Kidney (tissue), 14 donors: ENCODE measurements around the gene CARD11. TPM values are rescaled to one million over a fixed set of nuclear protein-coding genes. Genes with fewer than 3 reads are reported as not detected.

Experiments
- DNase-seq, 5 donors: peaks; one replicate each; pipeline ENCODE4 v3.0.0-alpha.2; 2013 to 2020
- FAIRE-seq: peaks from 2 replicates; lab custom pipeline; 2012; peaks lifted over from hg19 to GRCh38; lab: Jason Lieb, UNC
- H3K27ac ChIP-seq, 2 donors: one replicate each; pipeline ENCODE4 v1.7.0; 2013; ENCODE audit warnings: low read depth in 2 of 2, low read length in 2 of 2, inconsistent platforms in 1 of 2
- H3K27me3 ChIP-seq: one replicate; pipeline ENCODE4 v1.7.1; 2013; ENCODE audit warnings: low read length, inconsistent platforms; ENCODE audit not compliant: control insufficient read depth, insufficient read depth
- H3K36me3 ChIP-seq, 3 donors: one replicate each; pipeline versions ENCODE4 v1.7.0 to v1.7.1; 2013; ENCODE audit warnings: low read length in 3 of 3, control low read depth in 1 of 3, inconsistent platforms in 1 of 3; ENCODE audit not compliant: insufficient read depth in 3 of 3, control insufficient read depth in 2 of 3
- H3K4me1 ChIP-seq, 3 donors: one replicate each; pipeline versions ENCODE4 v1.7.0 to v1.7.1; 2013; ENCODE audit warnings: low read length in 3 of 3, inconsistent platforms in 1 of 3, low read depth in 1 of 3; ENCODE audit not compliant: control insufficient read depth in 2 of 3, insufficient read depth in 2 of 3
- H3K4me3 ChIP-seq, 3 donors: one replicate each; pipeline versions ENCODE4 v1.7.0 to v1.8.1; 2013; ENCODE audit warnings: low read length in 3 of 3, control low read depth in 1 of 3, inconsistent platforms in 1 of 3
- H3K9ac ChIP-seq, 3 donors: one replicate each; pipeline versions ENCODE4 v1.7.0 to v1.7.1; 2013; ENCODE audit warnings: low read length in 3 of 3, control low read depth in 1 of 3, inconsistent platforms in 1 of 3
- H3K9me3 ChIP-seq, 3 donors: one replicate each; pipeline versions ENCODE4 v1.7.0 to v1.7.1; 2013; ENCODE audit warnings: low read length in 3 of 3, control low read depth in 1 of 3, inconsistent platforms in 1 of 3; ENCODE audit not compliant: control insufficient read depth in 2 of 3, insufficient read depth in 1 of 3
- CTCF ChIP-seq: IDR thresholded peaks from 3 replicates; pipeline ENCODE4 v1.5.1; 2012; ENCODE audit warnings: mild to moderate bottlenecking, moderate library complexity, borderline replicate concordance; ENCODE audit not compliant: insufficient read depth; ENCODE audit errors: extremely low read depth
- intact Hi-C: fragments of 100-400 bp; cut with DNase I; formaldehyde crosslinking; loops from one replicate; pipeline ENCODE4 v1.11.1; 2022
- polyA plus RNA-seq: library from polyadenylated mRNA; stranded (reverse); fragments of 350-450 nt; fragmentation: Illumina TruSeq; extraction: RNeasy Lipid Tissue Mini Kit (QIAGEN cat#74804); gene quantifications from one replicate; pipeline ENCODE4 v1.2.3, GENCODE V29; 2014; ENCODE audit warnings: low read depth, low replicate concordance; ENCODE audit not compliant: insufficient read depth
- total RNA-seq: library from RNA; stranded (reverse); fragmentation: NEBNext Ultra II Directional; extraction: Animal tissue kit (Norgen Biotek cat#: 25700); gene quantifications from one replicate; pipeline ENCODE4 v1.2.1, GENCODE V29; 2021
- donor health status: control.
- donor health status: control.
- donor health status: control.
- donor health status: control.
- donor health status: control.
- donor health status: DM: yes; HTN: yes; CAD: no.
- donor health status: Normal renal cell carcinoma (clear cell type).

CARD11 gene
- total and polyA plus RNA-seq, 2 donors from 2014 or later = 0.22 to 9.6 TPM

GRCh38 chr7:2943851-2944601 lies 99.6 kb downstream of the CARD11 start:
- peaks cover 2% of the 10 kb centered on the region for H3K27me3 ChIP-seq
- no peak overlapping the region for H3K4me3 ChIP-seq
- H3K9me3 ChIP-seq = no peaks in the 10 kb centered on the region
- no peak for FAIRE-seq
- TF ChIP-seq CTCF = no peak
- H3K9ac ChIP-seq = no peak overlapping the region
- H3K36me3 ChIP-seq = no peaks in the 10 kb centered on the region
- no peak overlapping the region for H3K27ac ChIP-seq
- intact Hi-C loops = no loop called here
- peak in 1 of 5 donors; percentile 49 for DNase-seq
- H3K4me1 ChIP-seq = no peaks in the 10 kb centered on the region

DNA sequence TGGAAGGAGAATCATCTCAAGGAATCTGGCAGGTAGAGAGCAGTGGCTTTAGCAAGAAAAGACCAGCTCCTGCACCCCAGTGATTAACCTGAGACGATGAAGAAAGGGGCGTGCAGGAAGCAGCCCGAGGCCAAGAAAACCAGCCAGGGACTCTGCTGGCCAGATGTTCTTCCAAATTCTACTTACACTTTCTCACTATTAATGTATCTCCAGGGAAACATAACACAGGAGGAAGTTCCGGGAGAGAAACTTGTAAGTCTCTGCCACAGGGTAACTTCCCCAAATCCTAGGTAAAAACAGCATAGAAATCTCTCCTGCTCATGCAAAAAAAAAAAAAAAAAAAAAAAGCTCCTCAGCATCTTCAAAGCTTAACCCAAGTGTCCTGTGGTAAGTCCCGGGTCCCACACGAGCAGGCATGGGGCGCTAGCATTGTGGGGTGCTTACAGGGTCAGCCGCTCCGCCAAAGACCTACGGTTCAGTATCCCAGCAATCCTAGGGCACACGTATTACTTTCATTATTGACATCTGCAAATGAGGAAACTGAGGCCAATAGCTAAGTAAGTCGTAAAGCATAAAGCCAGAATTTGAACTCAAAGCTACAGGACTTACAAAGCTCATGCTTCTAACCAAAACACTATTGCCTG lies 102.3 kb downstream of the CARD11 start:
- Histone ChIP-seq H3K36me3 (no peaks in the 10 kb centered on the region), H3K4me3 (no peak overlapping the region), H3K4me1 (no peaks in the 10 kb centered on the region), H3K27ac (no peak overlapping the region), H3K9me3 (no peaks in the 10 kb centered on the region), H3K27me3 (peaks cover 2% of the 10 kb centered on the region), H3K9ac (no peak overlapping the region)
- FAIRE-seq (no peak), DNase-seq (peak in 1 of 5 donors; percentile 23)
- no peak for TF ChIP-seq CTCF
- intact Hi-C loops = no loop called here

DNA sequence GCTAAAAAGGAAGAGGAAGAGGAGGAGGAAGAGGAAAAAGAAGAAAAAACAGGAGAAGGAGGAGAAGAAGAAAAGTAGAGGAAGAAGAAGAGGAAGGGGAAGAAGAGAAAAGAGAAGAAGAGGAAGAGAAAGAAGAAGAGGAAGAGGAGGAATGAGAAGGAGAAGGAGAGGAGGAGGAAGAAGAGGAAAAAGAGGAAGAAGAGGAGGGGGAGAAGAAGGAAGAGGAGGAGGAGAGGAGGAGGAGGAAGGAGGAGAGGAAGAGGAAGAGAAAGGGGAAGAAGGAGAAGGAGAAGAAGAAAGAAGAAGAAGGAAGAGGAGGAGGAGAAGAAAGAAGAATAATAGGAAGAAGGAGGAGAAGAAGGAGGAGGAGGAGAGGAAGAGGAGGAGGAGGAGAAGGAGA lies 103.2 kb downstream of the CARD11 start:
- H3K9me3 ChIP-seq = no peaks in the 10 kb centered on the region
- peaks cover 2% of the 10 kb centered on the region for H3K27me3 ChIP-seq
- no peak overlapping the region for H3K9ac ChIP-seq
- no peak overlapping the region for H3K27ac ChIP-seq
- FAIRE-seq (no peak), DNase-seq (no peak)
- no peaks in the 10 kb centered on the region for H3K36me3 ChIP-seq
- no peaks in the 10 kb centered on the region for H3K4me1 ChIP-seq
- H3K4me3 ChIP-seq = no peak overlapping the region
- intact Hi-C loops = no loop called here
- no peak for TF ChIP-seq CTCF
